PFSK-1 (cell line): ENCODE measurements around the gene ACLY.

Experiments used
- FOXP2 ChIP-seq: optimal IDR thresholded peaks from 2 replicates; pipeline ENCODE3; 2011; ENCODE audit warnings: borderline replicate concordance, control low read depth, inconsistent platforms; ENCODE audit not compliant: insufficient read depth; ENCODE audit errors: extremely low read length, extremely low read depth
- POLR2AphosphoS5 ChIP-seq: IDR thresholded peaks from 2 replicates; pipeline ENCODE4 v1.6.1; 2012; ENCODE audit warnings: low read depth, mild to moderate bottlenecking, control low read depth, low read length, moderate library complexity
- REST ChIP-seq, 2 experiments: IDR thresholded peaks; 2 replicates each; pipeline versions ENCODE4 v1.6.1 to v1.8.0; 2011 to 2012; ENCODE audit warnings: low read depth in 2 of 2, low read length in 2 of 2, control low read depth in 1 of 2, inconsistent platforms in 1 of 2, mild to moderate bottlenecking in 1 of 2, moderate library complexity in 1 of 2; ENCODE audit not compliant: insufficient read depth in 1 of 2
- SIN3A ChIP-seq: IDR thresholded peaks from 2 replicates; pipeline ENCODE4 v1.6.1; 2012; ENCODE audit warnings: mild to moderate bottlenecking, low read length, moderate library complexity, borderline replicate concordance; ENCODE audit not compliant: insufficient read depth
- TAF1 ChIP-seq: IDR thresholded peaks from 2 replicates; pipeline ENCODE4 v1.6.1; 2012; ENCODE audit warnings: low read length, control low read depth, borderline replicate concordance; ENCODE audit not compliant: insufficient read depth

ACLY gene

DNA sequence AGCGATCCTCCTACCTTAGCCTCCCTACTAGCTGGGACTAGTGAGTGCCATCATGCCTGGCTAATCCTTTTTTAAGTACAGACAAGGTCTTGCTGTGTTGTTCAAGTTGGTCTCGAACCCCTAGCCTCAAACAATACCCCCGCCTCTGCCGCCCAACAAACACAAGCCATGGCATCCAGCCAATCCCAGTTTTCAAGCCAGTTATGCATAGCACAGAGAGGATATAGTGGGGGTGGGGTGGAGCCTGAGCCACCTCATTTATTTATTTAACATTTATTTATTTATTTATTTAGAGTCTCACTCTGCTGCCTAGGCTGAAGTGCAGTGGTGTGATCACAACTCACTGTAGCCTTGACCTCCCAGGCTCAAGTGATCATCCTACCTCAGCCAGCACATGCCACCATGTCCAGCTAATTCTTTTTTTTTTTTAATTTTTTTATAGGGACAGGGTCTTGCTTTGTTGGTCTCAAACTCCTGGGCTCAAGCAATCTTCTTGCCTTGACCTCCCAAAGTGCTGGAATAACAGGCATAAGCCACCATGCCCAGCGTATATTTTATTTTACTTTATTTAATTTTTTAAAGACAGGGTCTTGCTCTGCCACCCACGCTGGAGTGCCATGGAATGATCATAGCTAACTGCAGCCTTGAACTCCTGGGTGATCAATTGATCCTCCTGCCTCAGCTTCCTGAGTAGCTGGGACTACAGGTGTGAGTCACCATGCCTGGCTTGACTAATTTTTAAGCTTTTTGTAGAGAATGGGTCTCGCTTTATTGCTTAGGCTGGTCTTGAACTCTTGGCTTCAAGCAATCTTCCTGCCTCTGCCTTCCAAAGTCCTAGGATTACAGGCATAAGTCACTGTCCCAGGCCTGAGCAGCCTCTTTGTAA lies 27.4 kb downstream of the ACLY start:
- TF ChIP-seq FOXP2 (no peak), REST (IDR thresholded peaks at IDR 0.05; ENCODE audit: insufficient read depth in 1 of 2, low read depth in 2 of 2, low read length in 2 of 2) (no peak), TAF1 (no peak), POLR2AphosphoS5 (no peak)

- TF ChIP-seq TAF1, result no peak
- no peak for TF ChIP-seq REST (IDR thresholded peaks at IDR 0.05; ENCODE audit: insufficient read depth in 1 of 2, low read depth in 2 of 2, low read length in 2 of 2)
- no peak for TF ChIP-seq SIN3A
- TF ChIP-seq POLR2AphosphoS5, result no peak
- TF ChIP-seq FOXP2, result no peak
Measured at GRCh38 chr17:41888332-41888965, 30.3 kb downstream of the ACLY start.

DNA sequence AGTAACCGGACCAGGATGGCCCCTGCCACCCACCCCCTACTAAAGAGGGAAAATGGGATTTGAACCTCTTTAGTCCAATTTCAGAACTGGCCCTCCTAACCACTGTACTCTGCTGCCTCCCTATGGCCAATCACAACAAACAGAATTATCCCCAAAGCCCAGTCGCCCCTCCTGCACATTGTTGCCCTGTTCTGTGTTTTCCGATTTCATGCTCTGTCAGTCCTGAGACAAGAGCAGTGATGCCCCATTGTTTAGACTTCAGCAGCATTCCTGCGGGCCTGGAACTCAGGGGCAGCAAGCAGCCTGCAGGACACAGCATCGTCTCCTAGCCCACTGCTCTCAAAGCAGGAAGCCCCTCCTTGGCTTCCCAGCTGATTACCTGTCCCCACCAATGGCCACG lies 33.0 kb downstream of the ACLY start:
- TF ChIP-seq FOXP2, result no peak
- TF ChIP-seq TAF1, result no peak
- TF ChIP-seq REST (IDR thresholded peaks at IDR 0.05; ENCODE audit: insufficient read depth in 1 of 2, low read depth in 2 of 2, low read length in 2 of 2), result no peak
- no peak for TF ChIP-seq POLR2AphosphoS5
- TF ChIP-seq SIN3A, result no peak

GRCh38 chr17:41882756-41883155 lies 36.0 kb downstream of the ACLY start:
- TF ChIP-seq REST (IDR thresholded peaks at IDR 0.05; ENCODE audit: insufficient read depth in 1 of 2, low read depth in 2 of 2, low read length in 2 of 2) (no peak), FOXP2 (no peak), TAF1 (no peak), SIN3A (no peak)
